ENCODE data around the gene FRMPD4. TPM values are rescaled to one million over a fixed set of nuclear protein-coding genes. Genes with fewer than 3 reads are reported as not detected.
A peak's percentile ranks its signal among the peaks of the same experiment; 100 is the strongest.

The FRMPD4 gene
- total and polyA plus RNA-seq, 8 donors, result 0.45 to 0.86 (median 0.68) TPM; not detected in 2

GRCh38 chrX:12249997-12250396, 111.7 kb downstream of the FRMPD4 start:
- no peak for TF ChIP-seq CTCF (IDR thresholded peaks at IDR 0.05)
- Histone ChIP-seq H3K27ac (no peak overlapping the region), H3K9me3 (no peaks in the 10 kb centered on the region), H3K27me3 (no peaks in the 10 kb centered on the region), H3K4me1 (no peaks in the 10 kb centered on the region), H3K36me3 (no peaks in the 10 kb centered on the region), H3K4me3 (no peak overlapping the region)
- no peak for ATAC-seq
- intact Hi-C loops (cut with DNase I), result no loop called here
- DNase-seq, result no peak

- H3K36me3 ChIP-seq, result no peaks in the 10 kb centered on the region
- no peak overlapping the region for H3K4me3 ChIP-seq
- no peak overlapping the region for H3K27ac ChIP-seq
- ATAC-seq (no peak), DNase-seq (no peak)
- no peaks in the 10 kb centered on the region for H3K4me1 ChIP-seq
- H3K9me3 ChIP-seq, result peaks cover 0 to 1% of the 10 kb centered on the region in 2 donors
- no peaks in the 10 kb centered on the region for H3K27me3 ChIP-seq
- no peak for TF ChIP-seq CTCF (IDR thresholded peaks at IDR 0.05)
- intact Hi-C loops (cut with DNase I), result no loop called here
Observed at GRCh38 chrX:12263211-12263610, 124.9 kb downstream of the FRMPD4 start.

GRCh38 chrX:12269484-12269883, 131.2 kb downstream of the FRMPD4 start:
- intact Hi-C loops (cut with DNase I), result no loop called here
- no peaks in the 10 kb centered on the region for H3K4me1 ChIP-seq
- no peak for TF ChIP-seq CTCF (IDR thresholded peaks at IDR 0.05)
- no peak overlapping the region for H3K4me3 ChIP-seq
- ATAC-seq (no peak), DNase-seq (no peak)
- H3K36me3 ChIP-seq, result no peaks in the 10 kb centered on the region
- H3K9me3 ChIP-seq, result no peaks in the 10 kb centered on the region
- no peaks in the 10 kb centered on the region for H3K27me3 ChIP-seq
- H3K27ac ChIP-seq, result no peak overlapping the region

GRCh38 chrX:12278151-12278550, 139.9 kb downstream of the FRMPD4 start:
- Histone ChIP-seq H3K36me3 (no peaks in the 10 kb centered on the region), H3K27me3 (no peaks in the 10 kb centered on the region), H3K27ac (no peak overlapping the region), H3K4me3 (no peak overlapping the region), H3K4me1 (no peaks in the 10 kb centered on the region), H3K9me3 (no peaks in the 10 kb centered on the region)
- no peak for TF ChIP-seq CTCF (IDR thresholded peaks at IDR 0.05)
- no peak for ATAC-seq
- intact Hi-C loops (cut with DNase I), result no loop called here
- DNase-seq, result no peak

- ATAC-seq, result no peak
- no peaks in the 10 kb centered on the region for H3K4me1 ChIP-seq
- H3K9me3 ChIP-seq, result no peaks in the 10 kb centered on the region
- peak in 2 of 4 donors; percentile 47 to 70 for DNase-seq
- intact Hi-C loops (cut with DNase I), result no loop called here
- no peak overlapping the region for H3K4me3 ChIP-seq
- no peaks in the 10 kb centered on the region for H3K27me3 ChIP-seq
- TF ChIP-seq CTCF (IDR thresholded peaks at IDR 0.05), result no peak
- H3K36me3 ChIP-seq, result no peaks in the 10 kb centered on the region
- H3K27ac ChIP-seq, result no peak overlapping the region
Observed at GRCh38 chrX:12282991-12283390, 144.7 kb downstream of the FRMPD4 start.
